ENCODE measurements around the gene SMU1.

GRCh38 chr9:33082128-33082527 is 5.7 kb upstream of the SMU1 start:
- TF ChIP-seq CTCF (IDR thresholded peaks at IDR 0.05) (no peak), POLR2A (IDR thresholded peaks at IDR 0.05) (no peak)

Data from adrenal gland (tissue), 5 donors.